ENCODE data around the gene RENBP.

Gene RENBP

GRCh38 chrX:153913211-153913610, 31.2 kb downstream of the RENBP start:
- no peak for DNase-seq

GRCh38 chrX:153911798-153912197, 32.6 kb downstream of the RENBP start:
- no peak for DNase-seq

GRCh38 chrX:153910446-153910845, 34.0 kb downstream of the RENBP start:
- no peak for DNase-seq

- DNase-seq: no peak
These were observed 34.5 kb downstream of the RENBP start for GRCh38 chrX:153909980-153910360.

- DNase-seq: no peak
These were observed 35.1 kb downstream of the RENBP start for GRCh38 chrX:153909024-153909979.

- DNase-seq: no peak
These were observed 36.1 kb downstream of the RENBP start for GRCh38 chrX:153908219-153908860.

GRCh38 chrX:153907456-153907855, 37.0 kb downstream of the RENBP start:
- no peak for DNase-seq

- DNase-seq: peak in 1 of 2 donors; percentile 41
These were observed 38.1 kb downstream of the RENBP start for GRCh38 chrX:153906126-153906917.

- no peak for DNase-seq
These were observed 38.9 kb downstream of the RENBP start for GRCh38 chrX:153905481-153906095.

- DNase-seq: no peak
These were observed 40.2 kb downstream of the RENBP start, which contains the start of gene AVPR2 for GRCh38 chrX:153903991-153904957. TSS of gene AVPR2 (plus strand) at chrX:153904673. CDS start at chrX:153905146, 473 bp downstream.

- no peak for DNase-seq
These were observed 41.0 kb downstream of the RENBP start for GRCh38 chrX:153903238-153903980.

GRCh38 chrX:153902385-153902784, 42.1 kb downstream of the RENBP start:
- no peak for DNase-seq

- no peak for DNase-seq
These were observed 42.7 kb downstream of the RENBP start for GRCh38 chrX:153901753-153902140.

GRCh38 chrX:153900831-153901752, 43.4 kb downstream of the RENBP start:
- DNase-seq: peak; percentile 71 to 81

- DNase-seq: no peak
These were observed 46.5 kb downstream of the RENBP start for GRCh38 chrX:153897899-153898298.

GRCh38 chrX:153889123-153889522, 55.3 kb downstream of the RENBP start:
- no peak for DNase-seq

- DNase-seq: peak in 1 of 2 donors; percentile 34
These were observed 56.1 kb downstream of the RENBP start for GRCh38 chrX:153888344-153888743.

- DNase-seq: no peak
These were observed 57.1 kb downstream of the RENBP start for GRCh38 chrX:153887385-153887784.

GRCh38 chrX:153886915-153887314, 57.5 kb downstream of the RENBP start:
- DNase-seq: no peak
